Lung microvascular endothelial cell (primary cell): ENCODE measurements around the gene SPAG5. TPM values are rescaled to one million over a fixed set of nuclear protein-coding genes. Genes with fewer than 3 reads are reported as not detected.

ENCODE experiments used
- DNase-seq, 2 donors: peaks; one replicate each; pipeline versions ENCODE4 v3.0.0 to v3.0.0-alpha.2; 2010; ENCODE audit warnings: low read depth in 2 of 2
- total RNA-seq: library from RNA; depleted of rRNA; stranded (reverse); fragments of >200 nt; gene quantifications from 2 replicates; pipeline ENCODE4 v1.2.1, GENCODE V29; 2014

The SPAG5 gene
- total RNA-seq: 6.2 and 12.4 TPM in 2 replicates

GRCh38 chr17:28598799-28599310 lies at the start of gene SPAG5:
Gene SPAG5, minus strand, starts transcription at chr17:28599025. Its CDS starts 79 bp downstream, at chr17:28598946.
- peak; percentile 93 to 96 for DNase-seq

- DNase-seq: peak in 1 of 2 donors; percentile 19
Observed at GRCh38 chr17:28646039-28646754, 47.4 kb upstream of the SPAG5 start.

- no peak for DNase-seq
Observed at GRCh38 chr17:28645576-28645939, 46.7 kb upstream of the SPAG5 start.

- DNase-seq: peak; percentile 97 to 98
Observed at GRCh38 chr17:28644787-28645575, 46.2 kb upstream of the SPAG5 start, which contains the start of gene BLTP2. Gene BLTP2, minus strand, starts transcription at chr17:28645158. Its CDS starts 102 bp downstream, at chr17:28645056.

GRCh38 chr17:28643983-28644786 lies 45.4 kb upstream of the SPAG5 start:
- DNase-seq: peak; percentile 49 to 50

GRCh38 chr17:28641579-28641978 lies 42.8 kb upstream of the SPAG5 start:
- no peak for DNase-seq

GRCh38 chr17:28635506-28635905 lies 36.7 kb upstream of the SPAG5 start:
- no peak for DNase-seq

- DNase-seq: no peak
Observed at GRCh38 chr17:28634206-28634865, 35.5 kb upstream of the SPAG5 start.

- no peak for DNase-seq
Observed at GRCh38 chr17:28626818-28627217, 28.0 kb upstream of the SPAG5 start.

- no peak for DNase-seq
Observed at GRCh38 chr17:28624148-28624547, 25.3 kb upstream of the SPAG5 start.

- DNase-seq: no peak
Observed at GRCh38 chr17:28623696-28624095, 24.9 kb upstream of the SPAG5 start.

GRCh38 chr17:28622186-28622585 lies 23.4 kb upstream of the SPAG5 start:
- DNase-seq: no peak

- DNase-seq: no peak
Observed at GRCh38 chr17:28620010-28620409, 21.2 kb upstream of the SPAG5 start.

- DNase-seq: no peak
Observed at GRCh38 chr17:28618464-28618863, 19.6 kb upstream of the SPAG5 start.

GRCh38 chr17:28616281-28616680 lies 17.5 kb upstream of the SPAG5 start:
- DNase-seq: no peak

GRCh38 chr17:28615260-28615940 lies 16.6 kb upstream of the SPAG5 start:
- no peak for DNase-seq

GRCh38 chr17:28613931-28614381 lies 15.1 kb upstream of the SPAG5 start, which contains the start of gene RSKR:
Gene RSKR, minus strand, starts transcription at chr17:28614185. Its CDS starts 24 bp downstream, at chr17:28614161.
- DNase-seq: no peak

- DNase-seq: peak; percentile 50 to 68
Observed at GRCh38 chr17:28612936-28613872, 14.4 kb upstream of the SPAG5 start.

- peak in 1 of 2 donors; percentile 46 for DNase-seq
Observed at GRCh38 chr17:28612531-28612930, 13.7 kb upstream of the SPAG5 start.
